HL-60/S4 treated with retinoic acid at 250 ng/mL for 4 days and 3 days (cell line): ENCODE measurements around the gene LAMA2.

ENCODE experiments used
- in situ Hi-C: fragments of 300-500 bp; cut with MboI; formaldehyde crosslinking; loops from 2 replicates; pipeline ENCODE4 v1.7.0; 2022; ENCODE audit warnings: low sequenced_read_pairs

LAMA2 gene

GRCh38 chr6:129206821-129207220 lies 323.9 kb downstream of the LAMA2 start:
- in situ Hi-C loops = no loop called here

DNA sequence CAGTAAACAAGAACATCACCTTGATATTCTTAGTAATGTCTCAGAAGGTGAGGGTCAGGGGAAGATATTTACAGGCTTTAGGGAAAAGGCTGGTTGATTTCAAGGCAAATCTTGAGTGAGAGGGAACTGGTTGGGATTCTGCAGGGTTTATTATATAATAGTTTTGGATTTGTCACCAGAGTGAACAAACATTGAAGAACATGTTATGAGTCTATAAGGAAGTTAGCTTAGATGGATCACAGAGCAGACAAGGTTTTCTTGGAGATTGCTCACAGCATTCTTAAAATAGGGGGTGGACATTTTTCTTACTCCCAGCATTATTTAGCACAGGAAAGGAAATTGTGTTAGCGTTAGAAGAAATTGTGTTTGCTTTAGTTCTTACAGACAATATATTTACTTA lies 324.9 kb downstream of the LAMA2 start:
- in situ Hi-C loops = no loop called here

DNA sequence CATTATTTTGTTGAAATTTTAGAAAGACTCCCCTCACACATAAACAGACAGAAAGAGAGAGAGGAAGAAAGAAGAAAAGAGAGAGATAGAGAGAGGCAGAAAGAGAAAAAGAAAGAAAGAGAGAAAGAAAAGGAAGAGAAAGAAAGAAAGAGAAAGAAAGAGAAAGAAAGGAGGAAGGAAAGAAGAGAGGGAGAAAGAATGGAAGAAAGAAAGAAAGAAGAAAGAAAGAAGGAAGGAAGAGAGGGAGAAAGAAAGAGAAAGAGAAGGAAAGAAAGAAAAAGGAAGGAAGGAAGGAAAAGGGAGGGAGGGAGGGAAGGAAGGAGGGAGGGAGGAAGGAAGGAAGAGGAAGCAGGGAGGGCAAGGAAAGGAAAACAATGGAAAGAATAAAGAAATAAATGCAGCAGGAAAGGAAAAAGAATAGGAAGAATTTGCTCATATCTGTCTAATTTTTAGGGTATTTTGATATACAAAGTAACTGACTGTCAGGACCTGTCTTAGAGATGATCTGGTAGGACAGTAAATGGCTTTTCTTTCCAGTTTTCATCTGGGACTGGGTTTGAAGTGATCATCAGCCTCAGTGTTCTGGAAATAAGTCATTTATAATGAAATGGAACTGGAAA lies 325.6 kb downstream of the LAMA2 start:
- in situ Hi-C loops = no loop called here

GRCh38 chr6:129209355-129209754 lies 326.4 kb downstream of the LAMA2 start:
- in situ Hi-C loops = no loop called here

GRCh38 chr6:129210684-129211083 lies 327.7 kb downstream of the LAMA2 start:
- in situ Hi-C loops = no loop called here

- in situ Hi-C loops = no loop called here
Measured at GRCh38 chr6:129211626-129212025, 328.7 kb downstream of the LAMA2 start.

GRCh38 chr6:129212081-129212480 lies 329.1 kb downstream of the LAMA2 start:
- in situ Hi-C loops = no loop called here

GRCh38 chr6:129215246-129215645 lies 332.3 kb downstream of the LAMA2 start:
- in situ Hi-C loops = no loop called here

GRCh38 chr6:129215916-129216520 lies 333.1 kb downstream of the LAMA2 start:
- in situ Hi-C loops = no loop called here

- in situ Hi-C loops = no loop called here
Measured at GRCh38 chr6:129217701-129218100, 334.8 kb downstream of the LAMA2 start.

GRCh38 chr6:129233458-129234134 lies 350.7 kb downstream of the LAMA2 start:
- in situ Hi-C loops = no loop called here

DNA sequence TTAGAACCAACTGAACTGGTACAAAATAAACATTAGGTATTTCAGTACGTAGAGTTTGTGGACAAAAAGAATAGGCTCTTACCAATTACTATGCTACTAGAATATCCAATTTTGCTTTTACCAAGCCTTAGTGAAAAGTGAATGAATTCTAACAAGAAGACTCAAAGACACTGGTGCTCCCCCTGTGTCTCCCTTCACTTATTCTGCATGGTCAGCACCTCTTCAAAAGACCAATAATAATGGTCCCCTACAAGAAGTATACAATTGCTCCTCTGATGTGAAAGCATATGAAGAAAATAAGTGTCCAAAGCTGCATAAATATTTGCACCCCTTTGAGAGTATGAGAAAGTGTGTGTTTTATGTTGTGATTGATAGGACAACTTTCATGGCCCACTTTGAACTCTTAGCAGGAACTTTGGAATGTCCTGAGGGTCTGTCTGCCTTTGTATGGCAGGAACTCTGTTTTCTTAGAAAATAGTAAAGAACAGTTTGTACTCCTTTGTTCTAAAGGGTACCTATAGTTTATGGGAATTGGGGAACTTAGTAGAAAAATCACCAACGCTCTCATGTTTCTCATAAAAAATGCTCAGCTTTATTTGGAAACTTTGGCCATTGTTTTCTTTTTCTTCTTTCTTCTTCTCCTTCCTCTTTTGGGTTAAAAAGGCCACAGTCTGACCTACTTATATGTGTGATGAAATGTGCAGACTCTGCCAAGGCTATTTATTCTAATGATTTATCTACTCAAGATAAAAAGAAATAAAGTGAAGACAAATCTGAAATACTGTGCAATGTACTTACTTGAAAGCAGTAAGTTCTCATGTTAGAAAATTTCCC lies 352.4 kb downstream of the LAMA2 start:
- in situ Hi-C loops = no loop called here

- in situ Hi-C loops = no loop called here
Measured at GRCh38 chr6:129236001-129236517, 353.1 kb downstream of the LAMA2 start.

GRCh38 chr6:129238991-129239390 lies 356.1 kb downstream of the LAMA2 start:
- in situ Hi-C loops = no loop called here

- in situ Hi-C loops = no loop called here
Measured at GRCh38 chr6:129239825-129240491, 357.0 kb downstream of the LAMA2 start.

DNA sequence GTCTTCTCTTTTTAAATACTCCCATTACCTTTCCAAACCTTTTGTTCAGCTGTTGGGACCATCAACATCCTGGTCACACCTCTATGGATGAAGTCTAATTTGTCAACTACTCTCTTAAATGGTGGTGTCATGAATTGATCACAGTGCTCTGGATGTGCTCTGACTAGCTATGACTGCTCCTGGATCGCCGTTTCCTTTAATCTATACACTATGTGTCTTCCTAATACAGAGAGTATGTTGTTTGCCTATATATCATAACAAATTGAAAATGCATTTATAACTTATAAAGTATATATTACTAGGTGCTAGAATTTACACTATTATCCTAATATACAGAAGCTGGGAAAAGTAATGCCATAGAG lies 357.5 kb downstream of the LAMA2 start:
- in situ Hi-C loops = no loop called here

- in situ Hi-C loops = no loop called here
Measured at GRCh38 chr6:129242546-129242945, 359.6 kb downstream of the LAMA2 start.

DNA sequence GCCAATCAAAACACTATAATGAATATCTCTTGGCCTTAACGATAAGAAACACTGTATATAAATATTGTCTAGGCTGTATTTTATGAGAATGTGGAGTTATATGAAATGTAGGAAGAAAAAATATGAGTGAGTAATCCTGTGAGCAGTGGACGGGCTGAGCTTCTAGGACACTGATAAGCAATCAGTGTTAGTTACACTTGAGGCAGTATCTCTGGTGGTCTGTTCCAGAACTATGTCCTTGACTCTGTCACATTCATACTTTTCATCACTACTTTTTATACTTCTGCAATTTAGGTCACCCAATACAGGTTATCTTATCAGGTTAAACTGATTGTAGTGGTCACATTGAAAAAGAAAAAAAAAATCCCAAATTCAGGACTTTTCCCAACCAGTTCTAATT lies 360.4 kb downstream of the LAMA2 start:
- in situ Hi-C loops = no loop called here

GRCh38 chr6:129248946-129249345 lies 366.0 kb downstream of the LAMA2 start:
- in situ Hi-C loops = no loop called here

DNA sequence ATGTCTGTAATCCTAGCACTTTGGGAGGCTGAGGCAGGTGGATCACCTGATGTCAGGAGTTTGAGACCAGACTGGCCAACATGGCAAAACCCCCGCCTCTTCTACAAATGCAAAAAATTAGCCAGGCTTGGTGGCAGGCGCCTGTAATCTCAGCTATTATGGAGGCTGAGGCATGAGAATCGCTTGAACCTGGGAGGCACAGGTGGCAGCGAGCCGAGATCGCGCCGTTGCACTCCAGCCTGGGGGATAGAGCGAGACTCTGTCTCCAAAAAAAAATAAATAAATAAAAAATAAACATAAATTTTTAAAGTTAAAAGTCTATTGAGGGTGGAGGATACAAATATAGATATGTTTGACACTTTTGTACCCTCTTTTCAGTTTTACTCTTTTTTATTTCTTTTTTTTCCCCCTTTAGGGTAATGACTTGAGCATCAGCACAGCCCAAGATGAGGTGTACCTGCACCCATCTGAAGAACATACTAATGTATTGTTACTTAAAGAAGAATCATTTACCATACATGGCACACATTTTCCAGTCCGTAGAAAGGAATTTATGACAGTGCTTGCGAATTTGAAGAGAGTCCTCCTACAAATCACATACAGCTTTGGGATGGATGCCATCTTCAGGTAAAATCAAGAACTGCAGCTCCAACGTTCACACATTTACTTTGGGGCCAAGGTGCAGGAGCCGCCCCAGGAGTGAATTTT lies 368.9 kb downstream of the LAMA2 start:
- in situ Hi-C loops = no loop called here
